Pulmonary artery endothelial cell (primary cell): ENCODE results near the gene RSPH10B2. TPM values are rescaled to one million over a fixed set of nuclear protein-coding genes. Genes with fewer than 3 reads are reported as not detected.
"Not testable (repeated sequence)": the region's sequence is repeated elsewhere in the genome, so short reads cannot be mapped to it uniquely, and the experiment has no call there.

Experiments used
- DNase-seq: peaks from one replicate; pipeline ENCODE4 v3.0.0-alpha.2; 2011; ENCODE audit warnings: low read depth, low spot score
- total RNA-seq: library from RNA; depleted of rRNA; stranded (reverse); fragments of >200 nt; gene quantifications from 2 replicates; pipeline ENCODE4 v1.2.3, GENCODE V29; 2014

The RSPH10B2 gene
- total RNA-seq, 1 donor from 2014 or later: 0.13 TPM

GRCh38 chr7:6789353-6789752 is 35.5 kb downstream of the RSPH10B2 start:
- not testable (repeated sequence) for DNase-seq

GRCh38 chr7:6792113-6792872 is 38.4 kb downstream of the RSPH10B2 start:
- DNase-seq: peak; percentile 37

GRCh38 chr7:6794276-6794675 is 40.4 kb downstream of the RSPH10B2 start:
- DNase-seq: not testable (repeated sequence)

GRCh38 chr7:6797218-6797617 is 43.3 kb downstream of the RSPH10B2 start:
- DNase-seq: not testable (repeated sequence)

- not testable (repeated sequence) for DNase-seq
Measured at GRCh38 chr7:6798047-6798446, 44.1 kb downstream of the RSPH10B2 start.

GRCh38 chr7:6799887-6800286 is 46.0 kb downstream of the RSPH10B2 start:
- not testable (repeated sequence) for DNase-seq

- not testable (repeated sequence) for DNase-seq
Measured at GRCh38 chr7:6800331-6800730, 46.4 kb downstream of the RSPH10B2 start.

- not testable (repeated sequence) for DNase-seq
Measured at GRCh38 chr7:6807393-6807918, 53.6 kb downstream of the RSPH10B2 start.

GRCh38 chr7:6807959-6808358 is 54.1 kb downstream of the RSPH10B2 start:
- DNase-seq: not testable (repeated sequence)

- not testable (repeated sequence) for DNase-seq
Measured at GRCh38 chr7:6813011-6813410, 59.1 kb downstream of the RSPH10B2 start.

- not testable (repeated sequence) for DNase-seq
Measured at GRCh38 chr7:6815470-6815869, 61.6 kb downstream of the RSPH10B2 start.

GRCh38 chr7:6821622-6822021 is 67.7 kb downstream of the RSPH10B2 start:
- not testable (repeated sequence) for DNase-seq

GRCh38 chr7:6825236-6826125 is 71.6 kb downstream of the RSPH10B2 start:
- not testable (repeated sequence) for DNase-seq

- peak; percentile 8 for DNase-seq
Measured at GRCh38 chr7:6826151-6826550, 72.2 kb downstream of the RSPH10B2 start, which contains the start of gene CCZ1B. TSS of gene CCZ1B (minus strand) at chr7:6826275. CDS start at chr7:6826197, 78 bp downstream.

- not testable (repeated sequence) for DNase-seq
Measured at GRCh38 chr7:6827180-6827579, 73.3 kb downstream of the RSPH10B2 start.

- not testable (repeated sequence) for DNase-seq
Measured at GRCh38 chr7:6829616-6830015, 75.7 kb downstream of the RSPH10B2 start.

GRCh38 chr7:6830026-6830425 is 76.1 kb downstream of the RSPH10B2 start:
- DNase-seq: not testable (repeated sequence)

GRCh38 chr7:6831018-6831725 is 77.3 kb downstream of the RSPH10B2 start:
- DNase-seq: no peak

- no peak for DNase-seq
Measured at GRCh38 chr7:6833636-6834035, 79.7 kb downstream of the RSPH10B2 start.

GRCh38 chr7:6835521-6835920 is 81.6 kb downstream of the RSPH10B2 start:
- DNase-seq: not testable (repeated sequence)

GRCh38 chr7:6837081-6837480 is 83.2 kb downstream of the RSPH10B2 start:
- DNase-seq: not testable (repeated sequence)
